ENCODE results near the gene HADHB.
A peak's percentile ranks its signal among the peaks of the same experiment; 100 is the strongest.

The HADHB gene

DNA sequence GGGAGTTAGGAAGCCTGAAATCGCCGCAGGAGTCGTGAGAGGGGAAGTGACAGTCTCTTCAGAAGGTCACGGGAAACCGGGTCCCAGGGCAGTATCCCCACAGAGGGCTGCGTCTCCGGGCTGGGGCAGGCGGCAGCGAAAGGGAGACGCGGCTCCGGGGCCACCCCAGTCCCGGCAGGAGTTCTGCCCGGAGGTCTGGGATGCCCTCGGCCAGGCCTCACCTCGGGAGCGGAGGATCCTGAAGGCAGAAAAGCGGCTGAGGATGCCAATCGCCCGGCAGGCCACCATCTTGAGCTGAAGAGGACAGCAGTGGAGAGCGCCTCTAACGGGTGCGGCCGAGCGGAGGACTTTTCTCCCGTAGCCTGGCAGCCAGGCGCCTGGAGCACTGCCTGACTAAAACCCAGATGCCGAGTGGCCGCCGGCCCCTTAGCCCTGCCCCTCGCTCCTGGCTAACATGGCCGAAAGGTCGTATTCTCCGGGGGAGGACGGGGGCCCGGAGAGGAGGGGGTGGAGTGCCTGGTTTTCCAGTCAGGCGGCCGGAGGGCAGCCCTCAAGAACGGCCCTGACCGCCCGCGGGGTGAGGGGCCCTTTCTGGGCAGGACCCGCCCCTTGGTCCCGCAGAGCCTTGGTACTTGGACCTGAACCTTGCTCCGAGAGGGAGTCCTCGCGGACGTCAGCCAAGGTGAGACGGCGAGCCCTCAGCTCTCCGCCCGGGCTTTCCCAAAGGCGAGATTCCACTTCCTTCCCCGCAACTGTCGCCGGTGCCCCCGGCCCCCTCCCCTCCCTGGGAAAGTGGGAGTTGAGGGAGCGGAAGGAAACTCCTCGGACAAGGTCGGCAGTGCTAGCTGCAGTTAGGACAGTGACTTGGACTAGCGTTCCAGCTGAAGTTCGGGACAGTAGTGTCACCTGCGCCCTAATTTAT is at the start of gene HADHB, which contains the start of gene HADHA:
HADHB (plus strand) TSS at position 631 of the 922 bp plus-strand sequence. CDS start 9,316 bp downstream, outside the sequence.
HADHA (minus strand) TSS at position 324 of the 922 bp plus-strand sequence; CDS start at position 288, 36 bp downstream.
- peak; percentile 90 for DNase-seq (ENCODE audit: low spot score)

DNA sequence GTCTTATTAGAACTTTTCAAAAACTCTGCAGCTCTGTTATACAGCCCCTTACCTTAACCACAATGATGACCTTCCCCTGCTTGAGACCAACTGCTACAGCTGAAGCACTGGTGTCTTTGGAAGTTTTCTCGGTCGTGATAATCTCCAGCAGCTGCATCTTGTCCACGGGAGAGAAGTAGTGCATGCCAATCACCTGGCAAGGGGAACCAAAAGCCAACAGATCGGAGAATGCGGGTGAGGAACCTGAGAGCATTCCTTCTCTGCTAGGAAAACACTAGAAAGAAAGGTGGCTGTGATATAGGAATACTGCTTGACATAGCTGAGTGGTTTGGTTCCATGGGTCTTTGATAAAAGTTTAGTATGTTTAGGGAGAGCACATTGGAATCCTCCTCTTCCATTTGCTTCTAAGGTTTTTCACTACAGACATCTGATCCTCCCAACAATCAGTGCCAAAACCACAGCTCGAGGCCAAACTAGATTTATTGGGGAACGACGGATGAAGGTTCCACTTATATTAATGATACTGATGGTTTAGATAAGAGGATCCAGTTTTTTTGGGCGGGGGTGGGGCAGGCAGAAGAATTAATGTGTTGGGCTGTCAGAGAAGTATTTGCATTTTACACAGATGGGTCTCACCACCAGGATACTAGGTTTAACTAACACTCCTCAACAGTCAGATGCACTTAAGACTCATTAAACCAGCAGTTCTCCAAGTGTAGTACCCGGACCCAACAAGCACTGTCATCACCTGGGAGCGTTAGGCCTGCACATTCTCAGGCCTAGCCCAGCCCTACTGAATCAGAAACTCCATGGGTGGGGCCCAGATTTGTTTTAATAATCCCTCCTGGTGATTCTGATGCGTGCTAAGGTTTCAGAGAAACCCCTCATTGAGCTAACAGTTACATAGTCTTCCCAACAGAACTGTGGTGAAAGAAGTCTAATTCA is 49.4 kb upstream of the HADHB start:
- DNase-seq (ENCODE audit: low spot score), result no peak

- DNase-seq (ENCODE audit: low spot score), result no peak
Observed at GRCh38 chr2:26196683-26197418, 47.9 kb upstream of the HADHB start.

GRCh38 chr2:26197516-26197915 is 47.2 kb upstream of the HADHB start:
- no peak for DNase-seq (ENCODE audit: low spot score)

DNA sequence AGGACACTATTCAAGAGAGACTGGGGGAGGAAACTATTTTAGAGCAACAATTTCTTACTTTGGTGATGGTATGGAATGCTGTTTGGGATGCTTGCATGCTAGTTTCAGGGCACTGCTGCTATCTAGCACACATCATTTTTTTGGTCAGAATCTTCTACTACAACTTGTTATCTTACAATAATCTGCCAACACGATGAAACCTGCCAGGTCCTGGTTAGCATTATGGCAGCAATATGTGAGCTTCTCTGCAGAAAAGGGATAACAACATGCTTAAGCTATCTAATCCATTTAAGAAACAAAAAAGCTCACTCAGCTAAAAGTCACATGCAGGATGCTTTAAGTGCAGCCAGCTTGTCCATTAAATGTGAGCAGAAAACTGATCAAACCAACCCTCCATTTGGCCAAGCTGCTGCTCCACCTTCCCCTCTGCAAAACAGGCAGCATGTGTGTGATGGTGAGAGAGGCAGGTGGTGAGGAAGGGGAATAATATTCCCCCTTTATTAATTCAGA is 41.7 kb upstream of the HADHB start:
- no peak for DNase-seq (ENCODE audit: low spot score)

- no peak for DNase-seq (ENCODE audit: low spot score)
Observed at GRCh38 chr2:26203906-26204305, 40.8 kb upstream of the HADHB start.

DNA sequence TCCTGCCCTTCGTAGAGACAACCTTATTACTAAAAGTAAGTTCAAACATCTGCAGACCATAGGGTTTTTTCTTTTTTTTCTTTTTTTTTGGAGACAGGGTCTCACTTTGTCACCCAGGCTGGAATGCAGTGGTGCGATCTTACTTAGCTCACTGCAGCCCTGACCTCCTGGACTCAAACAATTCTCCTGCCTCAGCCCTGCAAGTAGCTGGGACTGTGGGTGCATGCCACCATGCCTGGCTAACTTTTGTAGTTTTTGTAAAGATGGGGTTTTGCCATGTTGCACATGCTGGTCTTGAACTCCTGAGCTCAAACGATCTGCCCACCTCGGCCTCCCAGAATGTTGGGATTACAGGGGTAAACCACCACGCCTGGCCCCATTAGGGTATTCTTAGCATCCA is 32.7 kb upstream of the HADHB start:
- no peak for DNase-seq (ENCODE audit: low spot score)

GRCh38 chr2:26214759-26215158 is 30.0 kb upstream of the HADHB start:
- no peak for DNase-seq (ENCODE audit: low spot score)

DNA sequence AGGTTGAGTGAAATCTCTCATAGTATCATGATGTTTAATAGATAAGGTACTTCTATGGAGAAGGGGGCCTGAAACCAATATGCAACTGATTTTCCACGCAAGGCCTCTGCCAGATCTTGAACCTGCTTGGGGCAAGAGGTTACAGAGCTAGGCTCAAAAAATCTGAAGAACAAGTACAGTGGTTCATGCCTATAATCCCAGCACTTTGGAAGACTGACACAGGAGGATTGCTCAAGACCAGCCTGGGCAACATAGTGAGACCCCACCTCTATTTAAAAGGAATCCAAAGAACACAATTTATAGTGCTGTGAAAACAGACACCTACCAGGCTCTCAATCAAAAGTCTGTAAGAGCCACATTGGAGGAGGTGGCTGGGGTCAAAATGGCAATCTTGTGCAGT is 28.9 kb upstream of the HADHB start:
- DNase-seq (ENCODE audit: low spot score), result no peak

- no peak for DNase-seq (ENCODE audit: low spot score)
Observed at GRCh38 chr2:26216587-26216986, 28.2 kb upstream of the HADHB start.

GRCh38 chr2:26217720-26218119 is 27.0 kb upstream of the HADHB start:
- no peak for DNase-seq (ENCODE audit: low spot score)

DNA sequence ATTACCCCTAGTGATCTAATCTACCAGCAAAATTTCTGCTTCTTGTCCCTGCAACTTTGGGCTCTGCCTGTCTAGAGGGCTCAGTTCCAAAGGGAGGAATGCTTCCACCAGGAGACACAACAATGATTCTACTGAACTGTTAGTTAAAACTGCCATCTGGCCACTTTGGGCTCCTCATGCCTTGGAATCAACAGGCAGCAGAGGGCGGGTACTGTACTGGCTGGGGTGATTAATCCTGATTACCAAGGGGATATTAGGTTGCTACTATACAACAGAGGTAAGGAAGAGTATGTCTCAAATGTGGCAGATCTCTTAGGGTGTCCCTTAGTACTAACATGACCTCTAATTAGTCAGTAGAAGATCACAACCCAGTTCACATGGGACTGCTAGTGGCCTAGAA is 21.7 kb upstream of the HADHB start:
- no peak for DNase-seq (ENCODE audit: low spot score)

DNA sequence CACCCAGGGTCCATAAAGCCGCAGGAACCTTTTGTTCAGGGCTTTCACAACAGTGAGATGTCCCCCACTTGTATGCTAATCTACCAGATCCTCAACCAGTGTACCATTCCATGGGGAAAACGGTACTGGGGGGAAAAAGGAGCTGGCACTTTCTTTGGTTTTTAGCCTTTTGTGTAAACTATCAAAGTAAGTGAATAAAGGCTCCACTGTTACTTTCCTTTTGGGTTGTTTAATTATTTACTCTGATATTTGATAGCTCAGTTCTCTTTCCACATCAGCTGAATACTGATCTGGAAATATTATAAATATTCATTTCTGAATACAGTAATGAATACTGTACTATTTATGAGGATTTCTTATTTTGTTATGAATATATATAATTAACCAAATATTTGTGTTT is 20.6 kb upstream of the HADHB start:
- DNase-seq (ENCODE audit: low spot score), result no peak

DNA sequence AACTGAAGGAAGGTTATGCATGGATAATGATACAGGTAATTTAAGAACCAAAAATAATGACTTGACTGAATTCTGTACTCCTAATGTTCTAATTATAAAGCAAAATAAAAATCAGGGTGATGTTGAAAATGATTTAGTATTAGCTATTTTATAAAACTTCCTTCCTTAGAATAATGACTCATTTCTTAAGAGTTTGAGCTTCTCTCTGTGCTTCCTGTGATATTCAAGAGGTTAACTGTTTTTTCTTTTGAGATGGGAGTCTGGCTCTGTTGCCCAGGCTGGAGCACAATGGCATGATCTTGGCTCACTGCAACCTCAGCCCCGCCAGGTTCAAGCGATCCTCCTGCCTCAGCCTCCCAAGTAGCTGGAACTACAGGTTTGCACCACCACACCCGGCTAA is 15.1 kb upstream of the HADHB start:
- no peak for DNase-seq (ENCODE audit: low spot score)

- no peak for DNase-seq (ENCODE audit: low spot score)
Observed at GRCh38 chr2:26230806-26231205, 13.9 kb upstream of the HADHB start.

GRCh38 chr2:26235089-26235488 is 9.7 kb upstream of the HADHB start:
- peak; percentile 48 for DNase-seq (ENCODE audit: low spot score)

- DNase-seq (ENCODE audit: low spot score), result no peak
Observed at GRCh38 chr2:26237868-26238267, 6.9 kb upstream of the HADHB start.

- DNase-seq (ENCODE audit: low spot score), result no peak
Observed at GRCh38 chr2:26238311-26238958, 6.3 kb upstream of the HADHB start.

DNA sequence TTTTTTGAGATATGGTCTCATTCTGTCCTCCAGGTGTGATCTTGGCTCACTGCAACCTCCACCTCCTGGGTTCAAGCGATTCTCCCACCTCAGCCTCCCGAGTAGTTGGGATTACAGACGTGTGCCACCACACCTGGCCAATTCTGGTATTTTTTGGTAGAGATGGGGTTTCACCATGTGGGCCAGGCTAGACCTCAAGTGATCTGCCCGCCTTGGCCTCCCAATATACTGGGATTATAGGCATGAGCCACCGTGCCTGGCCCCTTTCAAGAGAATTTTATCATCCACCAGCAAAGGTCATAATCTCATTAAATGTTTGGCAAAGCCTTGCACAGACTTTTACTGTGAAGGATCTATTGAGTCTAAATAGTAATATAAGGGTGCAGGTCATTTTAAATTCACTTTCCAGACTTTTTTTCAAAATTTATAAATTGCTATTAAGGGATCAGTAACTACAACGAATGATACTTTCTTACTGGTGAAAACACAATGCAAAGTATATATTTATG is 2.8 kb upstream of the HADHB start:
- DNase-seq (ENCODE audit: low spot score), result no peak

DNA sequence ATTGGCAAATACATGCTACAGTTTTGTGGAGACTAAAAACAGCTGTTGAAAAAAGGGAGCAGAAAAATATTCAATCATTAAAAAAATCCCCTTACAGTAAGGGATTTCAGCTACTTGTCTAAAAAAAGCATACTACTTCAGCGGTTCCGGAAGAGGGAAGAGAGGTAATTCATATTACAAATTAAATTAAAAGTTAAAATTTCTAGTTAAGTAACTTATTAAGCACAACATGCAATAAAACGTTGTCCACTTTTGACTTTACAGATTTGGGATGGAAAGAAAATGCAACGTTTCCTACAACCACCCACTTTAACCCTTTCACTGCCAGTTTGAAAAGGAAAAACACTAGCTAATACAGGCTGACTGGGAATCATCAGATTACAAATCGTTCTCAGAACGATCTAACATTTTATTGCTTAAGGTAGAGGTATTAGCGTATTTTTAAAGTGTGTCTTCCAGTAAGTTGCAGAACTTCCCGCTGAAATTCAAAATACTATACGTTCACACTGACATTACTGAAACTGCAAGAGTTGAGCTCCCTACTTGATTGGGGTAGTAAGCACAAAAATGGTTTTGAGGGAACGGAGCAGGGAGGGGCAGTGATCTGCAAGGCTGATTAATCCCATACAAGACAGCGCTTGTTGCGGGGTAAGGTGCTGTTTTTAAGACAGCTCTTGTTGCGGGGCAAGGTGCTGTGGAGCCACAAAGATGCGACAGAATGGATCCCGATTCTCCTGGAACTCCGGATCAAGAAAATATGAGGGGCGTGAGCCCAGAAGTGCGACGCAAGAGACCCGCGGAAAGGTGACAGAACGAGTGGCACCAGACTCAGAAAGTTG is 1.1 kb upstream of the HADHB start:
- DNase-seq (ENCODE audit: low spot score), result peak; percentile 58
